Neural cell (in vitro differentiated cells): ENCODE results near the gene ANKRD29. TPM values are rescaled to one million over a fixed set of nuclear protein-coding genes. Genes with fewer than 3 reads are reported as not detected.

Experiments used
- H2AFZ ChIP-seq: fragments of 200-600, 300-800 bp; sonication (generic), shearing (Covaris generic); 2 replicates; pipeline ENCODE4 v1.6.0; 2014; ENCODE audit warnings: low read depth, mild to moderate bottlenecking, antibody characterized with exemption, low read length, moderate library complexity
- H3F3A ChIP-seq: fragments of 200-600 bp; shearing (Covaris generic); 2 replicates; pipeline ENCODE4 v1.6.1; 2016; ENCODE audit warnings: mild to moderate bottlenecking, moderate library complexity, mixed read lengths, antibody characterized with exemption, low read length; ENCODE audit not compliant: insufficient read depth, poor library complexity, severe bottlenecking
- H3K27ac ChIP-seq: fragments of 200-600, 300-800 bp; sonication (generic), shearing (Covaris generic); 2 replicates; pipeline ENCODE4 v1.5.1; 2014; ENCODE audit warnings: mild to moderate bottlenecking, low read length, moderate library complexity
- H3K27me3 ChIP-seq: fragments of 300-800, 200-600 bp; sonication (generic), shearing (Covaris generic); 2 replicates; pipeline ENCODE4 v1.6.0; 2014; ENCODE audit warnings: mild to moderate bottlenecking, low read depth, low read length, moderate library complexity; ENCODE audit not compliant: insufficient read depth
- H3K36me3 ChIP-seq: fragments of 300-800, 200-600 bp; sonication (generic), shearing (Covaris generic); 2 replicates; pipeline ENCODE4 v1.5.1; 2014; ENCODE audit warnings: mild to moderate bottlenecking, antibody characterized with exemption, low read length, moderate library complexity; ENCODE audit not compliant: insufficient read depth
- H3K4me2 ChIP-seq: fragments of 300-800, 200-600 bp; sonication (generic), shearing (Covaris generic); 2 replicates; pipeline ENCODE4 v1.6.0; 2014; ENCODE audit warnings: mild to moderate bottlenecking, low read length
- H3K4me3 ChIP-seq: fragments of 300-800, 200-600 bp; sonication (generic), shearing (Covaris generic); 2 replicates; pipeline ENCODE4 v1.5.1; 2014; ENCODE audit warnings: mild to moderate bottlenecking, low read length, moderate library complexity
- H3K79me2 ChIP-seq: fragments of 200-600 bp; shearing (Covaris generic); replicated peaks from 2 replicates; pipeline ENCODE4 v1.6.0; 2014; ENCODE audit warnings: mild to moderate bottlenecking, low read length, moderate library complexity; ENCODE audit not compliant: insufficient read depth
- H3K9ac ChIP-seq: fragments of 300-800, 200-600 bp; sonication (generic), shearing (Covaris generic); 2 replicates; pipeline ENCODE4 v1.6.1; 2016; ENCODE audit warnings: mild to moderate bottlenecking, low read length, mixed read lengths
- H3K9me2 ChIP-seq: fragments of 200-600 bp; shearing (Covaris generic); 2 replicates; pipeline ENCODE4 v1.6.1; 2016; ENCODE audit warnings: mild to moderate bottlenecking, low read length, mixed read lengths; ENCODE audit not compliant: insufficient read depth
- H3K9me3 ChIP-seq: fragments of 200-600, 300-800 bp; sonication (generic), shearing (Covaris generic); 2 replicates; pipeline ENCODE4 v1.6.1; 2016; ENCODE audit warnings: mild to moderate bottlenecking, mixed run types, low read length, moderate library complexity, mixed read lengths
- H4K20me1 ChIP-seq: fragments of 200-600 bp; shearing (Covaris generic); 2 replicates; pipeline ENCODE4 v1.6.1; 2016; ENCODE audit warnings: mild to moderate bottlenecking, mixed run types; ENCODE audit not compliant: insufficient read depth
- EP300 ChIP-seq: fragments of 450-650 bp; conservative IDR thresholded peaks from 2 replicates; pipeline ENCODE4 v1.6.1; 2014; ENCODE audit warnings: antibody characterized with exemption, mild to moderate bottlenecking, moderate library complexity; ENCODE audit not compliant: poor library complexity, severe bottlenecking
- EZH2 ChIP-seq: fragments of 200-600, 300-800 bp; shearing (Covaris generic), sonication (generic); IDR thresholded peaks from 2 replicates; pipeline ENCODE4 v1.6.1; 2014; ENCODE audit warnings: antibody characterized with exemption, low read length, borderline replicate concordance, mild to moderate bottlenecking; ENCODE audit not compliant: insufficient read depth, poor library complexity, severe bottlenecking
- MXI1 ChIP-seq: fragments of 450-650 bp; conservative IDR thresholded peaks from 2 replicates; pipeline ENCODE4 v1.6.1; 2014; ENCODE audit warnings: antibody characterized with exemption, mild to moderate bottlenecking; ENCODE audit not compliant: poor library complexity, severe bottlenecking
- POLR2AphosphoS5 ChIP-seq: IDR thresholded peaks from 2 replicates; pipeline ENCODE4 v1.6.1; 2012
- RAD21 ChIP-seq: fragments of 450-650 bp; conservative IDR thresholded peaks from 2 replicates; pipeline ENCODE4 v1.6.1; 2014; ENCODE audit warnings: antibody characterized with exemption, mild to moderate bottlenecking, moderate library complexity
- SMC3 ChIP-seq: fragments of 450-650 bp; conservative IDR thresholded peaks from 2 replicates; pipeline ENCODE4 v1.6.1; 2014; ENCODE audit warnings: antibody characterized with exemption, mild to moderate bottlenecking, moderate library complexity; ENCODE audit not compliant: poor library complexity
- TAF1 ChIP-seq: IDR thresholded peaks from 2 replicates; pipeline ENCODE4 v1.6.1; 2012; ENCODE audit warnings: low read depth
- polyA plus RNA-seq: library from polyadenylated mRNA; depleted of rRNA; stranded (reverse); fragments of >200 nt; gene quantifications from 2 replicates; pipeline ENCODE4 v1.2.3, GENCODE V29; 2014
- TF ChIP-seq, protein P1 (sequence below): IDR thresholded peaks from 2 replicates; pipeline ENCODE4 v1.6.1; 2012; ENCODE audit warnings: borderline replicate concordance
- TF ChIP-seq, protein P2 (sequence below): fragments of 450-650 bp; IDR thresholded peaks from 2 replicates; pipeline ENCODE4 v1.5.1; 2014; ENCODE audit warnings: antibody characterized with exemption, mild to moderate bottlenecking, moderate library complexity; ENCODE audit not compliant: poor library complexity, severe bottlenecking

Gene ANKRD29
- polyA plus RNA-seq, 1 donor from 2014 or later = 4.9 TPM

DNA sequence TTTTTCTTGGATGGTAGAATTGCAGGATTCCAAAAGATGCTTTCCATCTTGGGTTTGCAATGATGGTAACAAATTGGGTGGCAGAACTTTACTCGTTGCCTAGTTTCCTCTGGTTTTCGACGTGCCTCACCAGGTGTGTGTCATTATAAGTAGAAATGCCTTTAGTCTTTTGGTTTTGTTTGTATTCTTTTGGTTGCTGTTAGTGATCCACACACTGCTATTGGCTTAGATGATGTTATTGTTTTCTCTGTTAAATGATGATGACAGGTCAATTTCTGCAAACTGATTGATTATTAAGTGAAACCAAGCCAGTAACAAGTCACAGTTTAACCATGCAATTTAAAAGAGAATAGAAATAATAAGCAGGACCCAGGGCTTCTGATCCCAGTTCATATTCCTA lies 20.4 kb upstream of the ANKRD29 start:
- H2AFZ ChIP-seq = no peak overlapping the region
- no peaks in the 10 kb centered on the region for H3K36me3 ChIP-seq
- peaks cover 13% of the 10 kb centered on the region for H3K27me3 ChIP-seq
- H3K79me2 ChIP-seq = no peaks in the 10 kb centered on the region
- no peak overlapping the region for H3K4me2 ChIP-seq
- TF ChIP-seq, protein P1, sequence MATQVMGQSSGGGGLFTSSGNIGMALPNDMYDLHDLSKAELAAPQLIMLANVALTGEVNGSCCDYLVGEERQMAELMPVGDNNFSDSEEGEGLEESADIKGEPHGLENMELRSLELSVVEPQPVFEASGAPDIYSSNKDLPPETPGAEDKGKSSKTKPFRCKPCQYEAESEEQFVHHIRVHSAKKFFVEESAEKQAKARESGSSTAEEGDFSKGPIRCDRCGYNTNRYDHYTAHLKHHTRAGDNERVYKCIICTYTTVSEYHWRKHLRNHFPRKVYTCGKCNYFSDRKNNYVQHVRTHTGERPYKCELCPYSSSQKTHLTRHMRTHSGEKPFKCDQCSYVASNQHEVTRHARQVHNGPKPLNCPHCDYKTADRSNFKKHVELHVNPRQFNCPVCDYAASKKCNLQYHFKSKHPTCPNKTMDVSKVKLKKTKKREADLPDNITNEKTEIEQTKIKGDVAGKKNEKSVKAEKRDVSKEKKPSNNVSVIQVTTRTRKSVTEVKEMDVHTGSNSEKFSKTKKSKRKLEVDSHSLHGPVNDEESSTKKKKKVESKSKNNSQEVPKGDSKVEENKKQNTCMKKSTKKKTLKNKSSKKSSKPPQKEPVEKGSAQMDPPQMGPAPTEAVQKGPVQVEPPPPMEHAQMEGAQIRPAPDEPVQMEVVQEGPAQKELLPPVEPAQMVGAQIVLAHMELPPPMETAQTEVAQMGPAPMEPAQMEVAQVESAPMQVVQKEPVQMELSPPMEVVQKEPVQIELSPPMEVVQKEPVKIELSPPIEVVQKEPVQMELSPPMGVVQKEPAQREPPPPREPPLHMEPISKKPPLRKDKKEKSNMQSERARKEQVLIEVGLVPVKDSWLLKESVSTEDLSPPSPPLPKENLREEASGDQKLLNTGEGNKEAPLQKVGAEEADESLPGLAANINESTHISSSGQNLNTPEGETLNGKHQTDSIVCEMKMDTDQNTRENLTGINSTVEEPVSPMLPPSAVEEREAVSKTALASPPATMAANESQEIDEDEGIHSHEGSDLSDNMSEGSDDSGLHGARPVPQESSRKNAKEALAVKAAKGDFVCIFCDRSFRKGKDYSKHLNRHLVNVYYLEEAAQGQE = no peak
- no peak for TF ChIP-seq TAF1
- no peak for TF ChIP-seq SMC3
- no peak for TF ChIP-seq POLR2AphosphoS5
- TF ChIP-seq RAD21 = no peak
- no peak for TF ChIP-seq EP300
- TF ChIP-seq, protein P2, sequence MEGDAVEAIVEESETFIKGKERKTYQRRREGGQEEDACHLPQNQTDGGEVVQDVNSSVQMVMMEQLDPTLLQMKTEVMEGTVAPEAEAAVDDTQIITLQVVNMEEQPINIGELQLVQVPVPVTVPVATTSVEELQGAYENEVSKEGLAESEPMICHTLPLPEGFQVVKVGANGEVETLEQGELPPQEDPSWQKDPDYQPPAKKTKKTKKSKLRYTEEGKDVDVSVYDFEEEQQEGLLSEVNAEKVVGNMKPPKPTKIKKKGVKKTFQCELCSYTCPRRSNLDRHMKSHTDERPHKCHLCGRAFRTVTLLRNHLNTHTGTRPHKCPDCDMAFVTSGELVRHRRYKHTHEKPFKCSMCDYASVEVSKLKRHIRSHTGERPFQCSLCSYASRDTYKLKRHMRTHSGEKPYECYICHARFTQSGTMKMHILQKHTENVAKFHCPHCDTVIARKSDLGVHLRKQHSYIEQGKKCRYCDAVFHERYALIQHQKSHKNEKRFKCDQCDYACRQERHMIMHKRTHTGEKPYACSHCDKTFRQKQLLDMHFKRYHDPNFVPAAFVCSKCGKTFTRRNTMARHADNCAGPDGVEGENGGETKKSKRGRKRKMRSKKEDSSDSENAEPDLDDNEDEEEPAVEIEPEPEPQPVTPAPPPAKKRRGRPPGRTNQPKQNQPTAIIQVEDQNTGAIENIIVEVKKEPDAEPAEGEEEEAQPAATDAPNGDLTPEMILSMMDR = no peak
- TF ChIP-seq EZH2 = no peak
- TF ChIP-seq MXI1 = no peak
- no peaks in the 10 kb centered on the region for H3K9me3 ChIP-seq
- no peaks in the 10 kb centered on the region for H3F3A ChIP-seq
- H3K9ac ChIP-seq = no peak overlapping the region
- H4K20me1 ChIP-seq = no peaks in the 10 kb centered on the region
- H3K27ac ChIP-seq = no peak overlapping the region
- H3K4me3 ChIP-seq = no peak overlapping the region
- no peaks in the 10 kb centered on the region for H3K9me2 ChIP-seq

DNA sequence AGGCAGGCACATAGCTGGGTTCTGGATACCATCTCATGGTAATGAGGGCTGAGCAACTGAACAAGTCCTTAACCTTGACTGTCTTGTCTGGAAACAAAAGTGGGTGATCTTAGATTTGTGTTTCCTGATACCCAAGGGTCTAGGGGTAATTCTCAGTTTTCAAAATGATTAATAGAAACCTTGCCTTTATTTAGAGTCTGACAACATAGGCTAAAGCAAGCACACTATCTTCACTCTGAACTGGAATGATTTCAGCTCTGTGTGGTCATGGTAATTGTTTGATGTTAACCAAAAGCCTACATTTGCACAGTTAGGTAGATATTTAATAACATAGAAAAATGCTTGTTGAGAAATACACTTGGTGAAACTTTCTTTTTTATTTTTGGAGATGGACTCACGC lies 19.8 kb upstream of the ANKRD29 start:
- Histone ChIP-seq H2AFZ (no peak overlapping the region), H3K27me3 (peaks cover 6% of the 10 kb centered on the region), H3K27ac (no peak overlapping the region), H4K20me1 (no peaks in the 10 kb centered on the region), H3K36me3 (no peaks in the 10 kb centered on the region), H3K79me2 (no peaks in the 10 kb centered on the region), H3K9ac (no peak overlapping the region), H3K9me3 (no peaks in the 10 kb centered on the region), H3F3A (no peaks in the 10 kb centered on the region), H3K9me2 (no peaks in the 10 kb centered on the region), H3K4me3 (no peak overlapping the region), H3K4me2 (no peak overlapping the region)
- TF ChIP-seq RAD21 = no peak
- TF ChIP-seq EZH2 = no peak
- TF ChIP-seq SMC3 = no peak

DNA sequence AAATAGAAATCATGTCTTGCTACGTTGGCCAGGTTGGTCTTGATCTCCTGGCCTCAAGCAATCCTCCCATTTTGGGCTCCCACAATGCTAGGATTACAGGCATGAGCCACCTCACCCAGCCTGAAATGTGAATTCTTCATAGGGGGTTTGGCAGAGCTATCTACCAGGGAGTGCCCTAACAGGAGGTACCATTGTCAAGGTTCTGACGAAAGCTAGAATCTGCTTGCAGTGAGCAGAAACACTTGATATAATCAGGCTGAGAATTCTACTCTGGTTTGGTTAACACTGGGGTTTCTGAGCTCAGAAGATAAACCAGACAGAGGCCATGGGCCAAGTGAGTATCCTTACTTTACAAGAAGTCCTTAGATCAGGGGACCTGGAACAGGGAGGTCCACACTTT lies 19.3 kb upstream of the ANKRD29 start:
- Histone ChIP-seq H3K4me2 (no peak overlapping the region), H3K9me3 (no peaks in the 10 kb centered on the region), H3K9ac (no peak overlapping the region), H3K9me2 (no peaks in the 10 kb centered on the region), H3K27ac (no peak overlapping the region), H4K20me1 (no peaks in the 10 kb centered on the region), H3K4me3 (no peak overlapping the region), H3F3A (no peaks in the 10 kb centered on the region), H3K36me3 (no peaks in the 10 kb centered on the region), H2AFZ (no peak overlapping the region), H3K79me2 (no peaks in the 10 kb centered on the region), H3K27me3 (peaks cover 6% of the 10 kb centered on the region)
- TF ChIP-seq SMC3 = no peak
- TF ChIP-seq, protein P1 = no peak
- TF ChIP-seq EP300 = no peak
- no peak for TF ChIP-seq POLR2AphosphoS5
- no peak for TF ChIP-seq MXI1
- TF ChIP-seq, protein P2 = no peak
- TF ChIP-seq EZH2 = no peak
- TF ChIP-seq RAD21 = no peak
- TF ChIP-seq TAF1 = no peak
